GM12801 (cell line): ENCODE results near the gene C20orf144.

Experiments used
- CTCF ChIP-seq: IDR thresholded peaks from one replicate; pipeline ENCODE4 v1.5.1; 2011; ENCODE audit warnings: control low read depth; ENCODE audit not compliant: insufficient read length; ENCODE audit errors: extremely low read depth

The C20orf144 gene

GRCh38 chr20:33671573-33672288 is 9.6 kb downstream of the C20orf144 start:
- TF ChIP-seq CTCF, result no peak

- TF ChIP-seq CTCF, result no peak
Measured at GRCh38 chr20:33672426-33673113, 10.4 kb downstream of the C20orf144 start.

DNA sequence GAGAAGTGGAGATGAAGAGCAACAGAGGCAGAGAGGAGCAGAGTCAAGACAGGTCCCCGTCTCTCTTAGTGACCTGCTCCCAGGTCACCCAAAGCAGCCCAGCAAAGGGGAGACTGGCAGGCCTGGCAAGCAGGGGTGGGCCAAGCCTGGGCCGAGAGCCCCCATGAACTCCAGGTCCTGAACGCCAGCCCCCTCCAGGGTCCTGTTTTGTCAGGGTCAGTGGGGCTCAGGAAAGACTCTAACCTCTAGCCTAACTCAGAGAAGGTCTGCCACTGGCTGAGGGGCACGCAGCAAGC is 10.9 kb downstream of the C20orf144 start:
- no peak for TF ChIP-seq CTCF

DNA sequence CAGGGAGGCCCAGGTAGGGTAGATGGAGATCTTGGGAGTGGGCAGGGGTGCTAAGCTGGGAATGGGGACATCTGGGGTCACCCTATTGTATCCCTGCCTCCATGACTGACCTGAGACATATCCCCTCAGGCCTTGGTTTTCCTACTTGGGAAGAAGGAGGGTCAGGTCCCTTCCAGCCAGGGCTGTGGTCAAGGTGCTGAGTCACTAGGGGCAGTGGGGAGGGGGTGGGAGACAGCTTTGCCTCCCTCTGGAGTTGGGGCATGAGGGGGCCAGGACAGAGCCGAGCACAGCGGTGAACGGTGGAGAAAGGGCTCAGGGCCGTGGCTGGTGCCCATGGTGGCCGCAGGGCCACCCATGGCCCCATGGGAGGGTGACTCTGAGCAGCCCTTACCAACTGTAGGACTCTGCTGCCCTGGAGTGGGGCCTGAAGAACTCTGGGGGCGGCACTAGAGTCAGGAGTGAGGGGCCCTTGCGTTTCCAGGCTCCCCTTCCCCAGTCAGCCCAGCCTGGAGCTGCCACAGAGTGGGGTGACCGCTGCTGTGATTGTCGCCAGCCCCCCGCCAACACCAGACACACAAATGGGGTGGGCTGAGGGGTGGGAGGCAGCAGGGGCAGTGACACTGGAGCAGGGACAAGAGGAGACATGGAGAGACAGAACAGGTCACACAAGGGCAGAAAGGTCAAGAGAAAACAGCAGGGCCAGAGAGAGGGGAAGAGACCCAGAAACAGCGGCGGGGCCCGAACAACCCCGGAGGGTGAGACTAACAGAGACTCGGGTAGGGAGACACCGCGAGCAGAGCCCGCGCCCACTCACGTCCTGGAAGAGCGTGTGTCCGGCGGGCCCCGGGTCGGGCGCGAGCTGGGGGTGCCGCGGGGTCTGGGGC is 11.5 kb downstream of the C20orf144 start:
- no peak for TF ChIP-seq CTCF

- TF ChIP-seq CTCF, result no peak
Measured at GRCh38 chr20:33674294-33675135, 12.4 kb downstream of the C20orf144 start, which contains the start of gene NECAB3. TSS of gene NECAB3 (minus strand) at chr20:33674428. CDS start at chr20:33674352, 76 bp downstream.

DNA sequence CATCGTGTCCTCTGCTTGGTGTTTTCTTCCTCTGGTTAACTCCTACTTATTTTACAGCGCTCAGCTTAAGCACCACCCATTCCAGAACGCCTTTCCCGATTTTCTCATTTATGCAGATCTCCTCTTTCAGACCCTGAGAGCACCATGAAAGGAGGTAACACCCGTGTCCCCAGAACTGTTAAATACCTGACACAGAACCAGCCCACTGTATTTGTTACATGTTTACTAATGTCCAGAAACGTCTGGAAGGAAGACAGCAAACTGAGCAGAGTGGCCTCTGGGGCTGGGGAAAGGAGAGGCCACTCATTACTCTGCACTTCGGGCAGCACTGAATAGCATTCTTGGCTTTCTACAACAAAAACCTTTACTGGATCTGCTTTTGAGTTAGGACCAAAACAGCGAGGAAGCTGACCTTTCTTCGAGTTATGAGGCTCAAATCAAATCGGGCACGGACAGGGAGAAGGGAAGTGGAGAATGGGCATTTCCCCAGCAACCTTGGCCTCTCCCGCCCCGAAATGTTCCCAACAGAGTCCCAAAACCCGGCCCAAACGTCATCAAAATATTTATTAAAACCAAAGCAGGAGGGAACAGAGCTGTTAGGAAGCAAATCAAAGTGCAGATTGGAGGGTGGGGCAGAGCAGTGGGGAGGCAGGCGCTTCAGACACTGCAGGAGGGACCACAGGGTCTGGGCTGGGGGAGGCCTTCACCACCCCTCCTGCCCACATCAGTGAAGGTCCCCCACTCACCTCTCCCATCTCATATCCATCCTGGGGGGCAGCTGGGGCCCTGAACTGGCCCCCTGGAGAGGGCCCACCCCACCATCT is 13.2 kb downstream of the C20orf144 start:
- TF ChIP-seq CTCF, result no peak
